ENCODE results near the gene PIGU. TPM values are rescaled to one million over a fixed set of nuclear protein-coding genes. Genes with fewer than 3 reads are reported as not detected.

PIGU gene
- polyA plus RNA-seq, 1 experiment, result 35.2 TPM

GRCh38 chr20:34636648-34637047 is 40.2 kb downstream of the PIGU start:
- Histone ChIP-seq H3K36me3 (ENCODE audit: control insufficient read depth, insufficient read depth, low read length) (no peaks in the 10 kb centered on the region; the same call in 1 of the 2 replicates), H3K27me3 (ENCODE audit: control insufficient read depth, insufficient read depth, low read length) (no peaks in the 10 kb centered on the region), H3K4me3 (ENCODE audit: low read depth, low read length) (no peak overlapping the region)
- CTCF ChIA-PET, result no interaction called here
- DNase-seq (ENCODE audit: low read depth), result no peak
- no peak for TF ChIP-seq CTCF (IDR thresholded peaks at IDR 0.05; ENCODE audit: insufficient read depth, low read depth, low read length)
- POLR2A ChIA-PET, result no interaction called here

GRCh38 chr20:34634392-34634791 is 42.5 kb downstream of the PIGU start:
- Histone ChIP-seq H3K27me3 (ENCODE audit: control insufficient read depth, insufficient read depth, low read length) (no peaks in the 10 kb centered on the region), H3K36me3 (ENCODE audit: control insufficient read depth, insufficient read depth, low read length) (no peaks in the 10 kb centered on the region; the same call in 1 of the 2 replicates), H3K4me3 (ENCODE audit: low read depth, low read length) (no peak overlapping the region)
- ChIA-PET CTCF (interaction anchor here (1.4 to 2.0 kb wide), 2 partner anchors 9 to 73 kb away, joined by 3 to 5 read pairs; no protein-coding TSS in a partner anchor), POLR2A (no interaction called here)
- no peak for DNase-seq (ENCODE audit: low read depth)
- no peak for TF ChIP-seq CTCF (IDR thresholded peaks at IDR 0.05; ENCODE audit: insufficient read depth, low read depth, low read length)

GRCh38 chr20:34632870-34633452 is 43.9 kb downstream of the PIGU start:
- no peak for TF ChIP-seq CTCF (IDR thresholded peaks at IDR 0.05; ENCODE audit: insufficient read depth, low read depth, low read length)
- ChIA-PET CTCF (interaction anchor here (2.0 kb wide), 1 partner anchor 10 kb away, joined by 5 read pairs; no protein-coding TSS in a partner anchor), POLR2A (no interaction called here)
- Histone ChIP-seq H3K27me3 (ENCODE audit: control insufficient read depth, insufficient read depth, low read length) (no peaks in the 10 kb centered on the region), H3K4me3 (ENCODE audit: low read depth, low read length) (no peak overlapping the region), H3K36me3 (ENCODE audit: control insufficient read depth, insufficient read depth, low read length) (no peaks in the 10 kb centered on the region; the same call in 1 of the 2 replicates)
- DNase-seq (ENCODE audit: low read depth), result no peak

- ChIA-PET POLR2A (no interaction called here), CTCF (no interaction called here)
- no peak for DNase-seq (ENCODE audit: low read depth)
- H3K4me3 ChIP-seq (ENCODE audit: low read depth, low read length), result no peak overlapping the region
- no peak for TF ChIP-seq CTCF (IDR thresholded peaks at IDR 0.05; ENCODE audit: insufficient read depth, low read depth, low read length)
- no peaks in the 10 kb centered on the region for H3K27me3 ChIP-seq (ENCODE audit: control insufficient read depth, insufficient read depth, low read length)
- H3K36me3 ChIP-seq (ENCODE audit: control insufficient read depth, insufficient read depth, low read length), result no peaks in the 10 kb centered on the region; the same call in 1 of the 2 replicates
Observed at GRCh38 chr20:34629904-34630303, 47.0 kb downstream of the PIGU start.

- Histone ChIP-seq H3K36me3 (ENCODE audit: control insufficient read depth, insufficient read depth, low read length) (no peaks in the 10 kb centered on the region; the same call in 1 of the 2 replicates), H3K4me3 (ENCODE audit: low read depth, low read length) (no peak overlapping the region), H3K27me3 (ENCODE audit: control insufficient read depth, insufficient read depth, low read length) (no peaks in the 10 kb centered on the region)
- no peak for DNase-seq (ENCODE audit: low read depth)
- ChIA-PET CTCF (interaction anchor here (0.7 kb wide), 1 partner anchor 85 kb away, joined by 3 read pairs; no protein-coding TSS in a partner anchor), POLR2A (no interaction called here)
- no peak for TF ChIP-seq CTCF (IDR thresholded peaks at IDR 0.05; ENCODE audit: insufficient read depth, low read depth, low read length)
Observed at GRCh38 chr20:34629342-34629741, 47.5 kb downstream of the PIGU start.
